Measurements from ENCODE around the gene SURF1. TPM values are rescaled to one million over a fixed set of nuclear protein-coding genes. Genes with fewer than 3 reads are reported as not detected.

Gene SURF1
- polyA plus RNA-seq, 3 donors, result 60.5 to 140 (median 98.4) TPM

GRCh38 chr9:133307301-133307700 is 49.0 kb downstream of the SURF1 start:
- intact Hi-C loops (cut with micrococcal nuclease), result no loop called here
- H3K4me1 Mint-ChIP-seq, result no peaks in the 10 kb centered on the region

DNA sequence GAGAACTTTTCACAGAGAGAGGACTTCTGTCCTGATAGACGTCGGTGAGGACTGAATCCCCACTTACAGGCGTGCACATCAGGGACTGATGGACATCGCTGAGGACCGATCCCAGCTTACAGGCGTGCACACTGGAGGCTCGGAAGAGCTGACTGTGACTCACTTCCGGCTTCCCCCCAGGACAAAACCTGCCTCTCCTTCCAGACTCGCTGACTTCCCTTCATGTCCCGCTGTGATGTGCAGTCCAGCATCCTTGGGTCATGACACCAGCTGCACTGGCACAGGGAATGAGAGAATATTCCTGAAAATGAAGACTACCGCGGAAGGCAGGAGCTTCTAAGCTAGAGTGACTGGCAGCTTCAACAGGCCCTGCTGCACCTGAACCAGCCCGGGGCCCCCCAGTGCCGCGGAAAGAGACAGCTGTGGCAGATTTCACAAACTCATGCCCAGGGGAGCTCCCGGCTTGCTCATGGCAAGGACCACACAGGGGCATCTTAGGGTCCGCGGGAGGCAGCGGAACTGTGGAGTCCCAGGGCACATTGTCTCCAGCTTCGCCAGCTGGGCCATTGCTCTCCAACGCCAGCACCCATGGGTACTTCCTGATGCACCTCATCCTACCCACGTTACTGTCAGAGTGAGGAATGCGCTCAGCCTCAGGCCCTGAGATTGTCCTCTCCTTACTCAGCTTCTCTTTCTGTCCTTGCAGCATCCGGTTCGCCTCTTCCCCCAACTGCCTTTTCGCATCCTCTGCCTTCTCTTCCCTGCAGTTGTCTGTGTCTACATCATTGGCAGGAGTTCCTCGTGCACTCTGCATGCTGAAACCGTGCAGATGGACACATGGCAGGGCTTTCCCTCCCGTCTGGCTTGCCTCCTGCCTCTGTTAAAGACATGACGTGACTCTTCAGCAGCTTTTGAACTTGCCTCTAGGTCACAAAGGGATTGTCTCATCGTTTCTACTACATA is 49.8 kb downstream of the SURF1 start:
- Histone ChIP-seq H2AFZ (ENCODE audit: insufficient read depth, low read depth, low read length, poor library complexity, severe bottlenecking) (no peak overlapping the region), H3K4me2 (replicated peaks; ENCODE audit: extremely low read depth, low read length, poor library complexity, severe bottlenecking) (no peak overlapping the region), H3K27me3 (ENCODE audit: control insufficient read depth in 2 of 2, insufficient read depth in 2 of 2, low read length in 2 of 2) (no peaks in the 10 kb centered on the region), H3K9me3 (replicated peaks in 1 of 2; ENCODE audit: control insufficient read depth in 1 of 2, insufficient read depth in 1 of 2, low read length in 2 of 2) (peaks cover 0 to 5% of the 10 kb centered on the region in 2 donors), H3K9ac (ENCODE audit: insufficient read depth, low read length, poor library complexity, severe bottlenecking) (no peak overlapping the region), H3K4me3 (replicated peaks in 1 of 3; ENCODE audit: low read depth in 2 of 3, low read length in 3 of 3) (no peak overlapping the region), H3K36me3 (replicated peaks in 1 of 2; ENCODE audit: control insufficient read depth in 1 of 2, insufficient read depth in 2 of 2, low read length in 2 of 2) (no peaks in the 10 kb centered on the region), H3K79me2 (ENCODE audit: insufficient read depth, low read length) (no peaks in the 10 kb centered on the region), H3K4me1 (ENCODE audit: control insufficient read depth in 1 of 2, insufficient read depth in 2 of 2, low read length in 2 of 2) (no peaks in the 10 kb centered on the region), H3K27ac (ENCODE audit: low read depth in 1 of 2, low read length in 2 of 2) (no peak overlapping the region), H4K20me1 (ENCODE audit: insufficient read depth, low read length) (no peaks in the 10 kb centered on the region)
- Mint-ChIP-seq H3K4me1 (no peaks in the 10 kb centered on the region), H3K4me3 (no peak overlapping the region), H3K27ac (no peak overlapping the region), H3K36me3 (no peaks in the 10 kb centered on the region), H3K27me3 (ENCODE audit: low read depth in 3 of 3) (peaks cover 4 to 13% (median 11%) of the 10 kb centered on the region in 3 donors), H3K9me3 (peaks cover 6 to 17% (median 8%) of the 10 kb centered on the region in 7 donors)
- TF ChIP-seq CTCF (IDR thresholded peaks at IDR 0.05), result no peak
- WGBS (ENCODE audit: insufficient coverage), result 83% methylated on average over 29 of the region's 31 CpGs
- no peak for DNase-seq
- intact Hi-C loops (cut with micrococcal nuclease), result no loop called here

More at GRCh38 chr9:133307301-133307700, 49.0 kb downstream of the SURF1 start:
- Histone ChIP-seq H3K27ac (ENCODE audit: low read depth in 1 of 2, low read length in 2 of 2) (no peak overlapping the region), H3K36me3 (replicated peaks in 1 of 2; ENCODE audit: control insufficient read depth in 1 of 2, insufficient read depth in 2 of 2, low read length in 2 of 2) (no peaks in the 10 kb centered on the region), H2AFZ (ENCODE audit: insufficient read depth, low read depth, low read length, poor library complexity, severe bottlenecking) (no peak overlapping the region), H3K9me3 (replicated peaks in 1 of 2; ENCODE audit: control insufficient read depth in 1 of 2, insufficient read depth in 1 of 2, low read length in 2 of 2) (peaks cover 0 to 5% of the 10 kb centered on the region in 2 donors), H3K4me1 (ENCODE audit: control insufficient read depth in 1 of 2, insufficient read depth in 2 of 2, low read length in 2 of 2) (no peaks in the 10 kb centered on the region), H3K9ac (ENCODE audit: insufficient read depth, low read length, poor library complexity, severe bottlenecking) (no peak overlapping the region), H3K4me3 (replicated peaks in 1 of 3; ENCODE audit: low read depth in 2 of 3, low read length in 3 of 3) (no peak overlapping the region), H3K79me2 (ENCODE audit: insufficient read depth, low read length) (no peaks in the 10 kb centered on the region), H4K20me1 (ENCODE audit: insufficient read depth, low read length) (no peaks in the 10 kb centered on the region), H3K27me3 (ENCODE audit: control insufficient read depth in 2 of 2, insufficient read depth in 2 of 2, low read length in 2 of 2) (no peaks in the 10 kb centered on the region), H3K4me2 (replicated peaks; ENCODE audit: extremely low read depth, low read length, poor library complexity, severe bottlenecking) (no peak overlapping the region)
- no peak overlapping the region for H3K27ac Mint-ChIP-seq
- H3K36me3 Mint-ChIP-seq, result no peaks in the 10 kb centered on the region
- 81% methylated on average over 14 of the region's 16 CpGs for WGBS (ENCODE audit: insufficient coverage)
- H3K4me3 Mint-ChIP-seq, result no peak overlapping the region
- no peak for TF ChIP-seq CTCF (IDR thresholded peaks at IDR 0.05)
- H3K27me3 Mint-ChIP-seq (ENCODE audit: low read depth in 3 of 3), result peaks cover 4 to 13% (median 7%) of the 10 kb centered on the region in 3 donors
- H3K9me3 Mint-ChIP-seq, result peaks cover 6 to 13% (median 8%) of the 10 kb centered on the region in 7 donors
- no peak for DNase-seq

Measured in CD14-positive monocyte (primary cell).